GM12873 (cell line): ENCODE results near the gene HIVEP3.
A peak's percentile ranks its signal among the peaks of the same experiment; 100 is the strongest.

ENCODE experiments used
- TF ChIP-seq, protein P1 (sequence below): IDR thresholded peaks from 2 replicates; pipeline ENCODE4 v1.5.1; 2012; ENCODE audit warnings: low read depth, mild to moderate bottlenecking, moderate library complexity, low read length, control low read depth; ENCODE audit not compliant: insufficient read depth; ENCODE audit errors: missing control alignments

HIVEP3 gene

DNA sequence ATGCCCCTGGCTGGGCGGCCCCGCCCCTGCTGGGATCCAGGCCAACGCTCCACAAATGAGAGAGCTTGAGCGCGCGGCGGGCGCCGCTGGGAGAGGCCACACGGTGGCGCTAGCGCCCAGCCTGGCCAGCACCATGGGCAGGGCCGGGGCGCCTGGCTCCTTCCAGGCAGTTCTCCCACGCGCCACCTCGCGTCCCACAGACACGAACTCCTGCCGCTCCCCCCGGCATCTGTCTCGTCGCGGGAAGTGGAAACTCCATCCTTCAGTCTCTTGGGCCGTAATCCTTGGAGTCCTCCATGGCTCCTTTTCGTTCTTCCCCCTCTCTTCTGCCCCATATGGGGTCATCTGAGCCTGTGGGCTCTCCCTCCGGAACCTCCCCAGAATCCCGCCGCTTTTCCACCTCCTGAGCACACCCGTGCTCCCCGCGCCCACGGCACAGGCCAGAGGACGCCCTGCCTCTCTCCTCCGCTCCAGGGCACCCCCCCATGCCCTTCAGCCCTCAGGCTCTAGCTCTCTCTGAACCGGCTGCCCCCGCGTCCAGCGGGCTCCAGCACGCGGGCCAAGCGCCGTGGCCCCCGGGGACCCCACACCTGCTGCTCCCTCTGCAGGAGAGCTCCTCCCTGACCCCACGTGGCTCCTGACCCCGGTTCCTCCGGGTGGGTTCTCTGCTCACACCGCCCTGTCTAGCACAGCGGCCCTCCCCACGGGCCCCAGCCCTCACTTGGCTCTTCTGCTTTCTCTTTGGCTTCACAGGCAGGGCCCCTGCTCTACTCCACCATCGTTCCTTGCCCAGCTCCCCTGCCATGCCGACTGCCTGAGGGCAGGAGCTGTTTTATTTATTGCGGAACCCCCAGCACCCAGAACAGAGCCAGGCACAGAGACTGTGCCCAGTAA is 402.3 kb downstream of the HIVEP3 start:
- TF ChIP-seq, protein P1, sequence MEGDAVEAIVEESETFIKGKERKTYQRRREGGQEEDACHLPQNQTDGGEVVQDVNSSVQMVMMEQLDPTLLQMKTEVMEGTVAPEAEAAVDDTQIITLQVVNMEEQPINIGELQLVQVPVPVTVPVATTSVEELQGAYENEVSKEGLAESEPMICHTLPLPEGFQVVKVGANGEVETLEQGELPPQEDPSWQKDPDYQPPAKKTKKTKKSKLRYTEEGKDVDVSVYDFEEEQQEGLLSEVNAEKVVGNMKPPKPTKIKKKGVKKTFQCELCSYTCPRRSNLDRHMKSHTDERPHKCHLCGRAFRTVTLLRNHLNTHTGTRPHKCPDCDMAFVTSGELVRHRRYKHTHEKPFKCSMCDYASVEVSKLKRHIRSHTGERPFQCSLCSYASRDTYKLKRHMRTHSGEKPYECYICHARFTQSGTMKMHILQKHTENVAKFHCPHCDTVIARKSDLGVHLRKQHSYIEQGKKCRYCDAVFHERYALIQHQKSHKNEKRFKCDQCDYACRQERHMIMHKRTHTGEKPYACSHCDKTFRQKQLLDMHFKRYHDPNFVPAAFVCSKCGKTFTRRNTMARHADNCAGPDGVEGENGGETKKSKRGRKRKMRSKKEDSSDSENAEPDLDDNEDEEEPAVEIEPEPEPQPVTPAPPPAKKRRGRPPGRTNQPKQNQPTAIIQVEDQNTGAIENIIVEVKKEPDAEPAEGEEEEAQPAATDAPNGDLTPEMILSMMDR = peak; percentile 90

DNA sequence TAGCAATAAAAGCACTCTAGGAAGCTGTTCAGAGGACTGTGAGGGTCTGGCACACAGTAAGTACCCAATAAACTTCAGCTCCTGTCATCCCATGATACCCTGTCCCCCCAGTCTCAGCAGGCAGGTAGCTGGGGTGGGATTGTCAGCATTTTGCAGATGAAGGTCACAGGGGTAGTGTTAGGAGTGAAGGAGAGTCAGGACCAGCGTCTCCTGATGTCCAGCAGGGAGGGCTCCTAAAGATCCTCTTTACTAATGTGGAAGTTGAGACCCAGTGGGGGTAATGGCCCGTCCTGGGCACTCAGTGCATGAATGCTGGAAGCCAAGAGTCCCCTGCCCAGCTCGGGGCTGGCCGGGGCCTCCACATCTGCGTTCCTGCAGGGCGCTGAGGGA is 402.9 kb downstream of the HIVEP3 start:
- TF ChIP-seq, protein P1 = no peak

DNA sequence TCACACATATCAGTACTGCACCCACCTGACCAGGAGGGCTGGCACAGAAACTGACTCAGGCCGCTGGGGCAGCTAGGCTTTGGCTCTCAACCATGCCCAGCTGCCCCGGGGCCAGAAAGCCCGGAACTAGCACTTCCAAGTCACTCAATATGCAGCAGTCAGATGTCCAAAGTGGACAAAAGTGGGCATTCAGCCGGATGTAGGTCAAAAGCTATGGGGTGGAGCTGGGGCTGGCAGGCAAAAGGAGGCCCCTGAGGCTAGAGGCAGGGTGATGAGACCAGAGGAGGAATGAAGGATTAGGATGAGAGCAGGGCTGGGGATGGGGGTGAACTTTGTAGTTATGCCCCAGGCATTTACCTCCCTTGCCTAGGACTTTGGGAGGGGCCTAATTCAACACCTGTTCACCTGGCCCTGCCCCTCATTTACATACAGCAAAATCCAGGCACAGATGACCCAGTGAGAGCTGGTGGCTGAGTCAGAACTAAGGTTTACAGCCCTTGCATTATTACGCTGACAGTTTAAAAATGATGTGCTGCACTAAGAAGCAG is 403.5 kb downstream of the HIVEP3 start:
- TF ChIP-seq, protein P1 = no peak

DNA sequence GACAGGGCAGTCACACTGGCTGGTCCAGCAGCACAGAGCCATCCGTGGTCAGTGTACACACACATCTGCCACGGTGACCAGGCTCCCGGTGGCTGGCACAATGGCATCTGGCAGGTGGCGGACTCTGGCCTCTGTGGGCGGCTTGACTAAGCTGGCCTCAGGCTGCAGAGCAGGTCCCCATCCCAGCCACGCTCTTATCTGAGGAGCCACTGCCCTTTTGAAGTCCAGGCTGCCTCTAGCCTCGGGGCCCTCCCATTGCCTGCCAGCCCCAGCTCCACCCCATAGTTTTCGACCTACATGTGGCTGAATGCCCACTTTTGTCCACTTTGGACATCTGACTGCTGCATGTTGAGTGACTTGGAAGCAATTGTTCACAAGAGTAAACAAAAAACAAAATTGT is 404.3 kb downstream of the HIVEP3 start:
- TF ChIP-seq, protein P1 = no peak

DNA sequence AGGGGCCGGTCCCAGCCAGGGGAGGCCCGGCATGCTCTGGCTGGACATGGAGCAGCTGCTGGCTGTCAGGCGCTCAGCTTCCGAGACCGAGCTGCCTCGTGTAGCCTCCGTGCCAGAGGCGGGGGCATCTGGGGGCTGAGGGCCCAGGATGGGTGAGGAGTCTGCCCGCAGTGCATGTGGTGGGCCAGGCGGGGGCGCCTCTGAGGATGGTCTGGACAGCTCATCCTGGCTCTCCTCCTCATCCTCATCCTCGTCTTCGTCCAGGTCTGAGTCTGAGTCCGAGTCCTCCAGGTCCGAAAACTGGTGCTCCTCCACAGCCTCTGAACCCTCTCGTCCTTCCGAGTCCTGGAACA is 405.4 kb downstream of the HIVEP3 start:
- TF ChIP-seq, protein P1 = peak; percentile 77

DNA sequence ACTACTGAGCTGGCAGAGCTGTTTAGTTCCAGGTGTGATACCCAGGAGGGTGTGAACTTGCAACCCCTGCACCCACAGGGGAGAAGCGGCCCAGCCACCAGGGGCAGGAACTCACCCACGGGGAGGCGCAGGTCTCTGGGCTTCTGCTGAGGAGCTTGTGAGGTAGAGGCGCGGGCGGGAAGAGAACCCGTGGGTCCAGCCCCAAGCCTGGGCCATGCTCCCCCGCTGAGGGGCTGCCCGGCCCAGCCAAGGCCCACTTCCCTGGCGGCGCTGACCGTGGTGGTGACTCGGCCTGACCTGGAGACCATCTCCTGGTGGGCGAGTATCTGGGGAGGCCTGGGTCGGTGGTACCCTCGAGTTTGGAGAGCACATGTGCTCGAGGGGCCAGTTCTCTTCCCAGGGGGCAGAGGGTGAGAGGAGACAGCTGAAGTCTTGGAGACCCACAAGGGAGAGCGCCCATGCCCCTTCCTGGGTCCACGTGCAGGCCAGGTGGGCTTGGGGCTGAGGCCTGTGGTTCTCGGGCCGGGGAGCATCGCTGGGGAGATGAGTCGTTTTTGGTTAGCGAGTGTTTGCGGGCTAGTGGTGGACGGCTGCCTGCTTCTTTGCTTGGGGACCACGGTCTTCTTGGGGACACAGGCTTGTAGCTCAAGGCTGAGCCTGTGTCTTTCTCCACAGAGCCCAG is 405.9 kb downstream of the HIVEP3 start:
- TF ChIP-seq, protein P1 = no peak

DNA sequence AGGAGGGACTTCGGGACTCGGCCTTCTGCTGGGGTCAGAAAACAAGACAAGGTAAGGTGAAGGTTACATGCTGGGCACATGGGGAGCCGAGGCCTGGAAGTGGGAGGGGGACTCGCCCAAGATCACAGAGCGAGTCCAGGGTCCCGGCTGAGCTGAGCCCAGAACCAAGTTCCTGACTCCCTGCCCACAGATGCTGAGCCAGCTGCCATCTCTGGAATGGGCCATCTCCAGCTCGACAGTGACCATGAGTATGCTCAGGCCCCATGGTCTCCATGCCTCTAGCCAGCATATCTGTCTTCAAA is 407.5 kb downstream of the HIVEP3 start:
- TF ChIP-seq, protein P1 = no peak
